PC-9 (cell line): ENCODE data around the gene UBA1. TPM values are rescaled to one million over a fixed set of nuclear protein-coding genes. Genes with fewer than 3 reads are reported as not detected.

Source experiments
- BruUV-seq: library from RNA; stranded (reverse); fragments of 400-500 nt; replicated peaks from 2 replicates; lab custom pipeline; 2021; lab: Mats Ljungman, UMichigan
- CTCF ChIA-PET: fragments of 300-600 bp; sonication (Branson Sonifier 250); formaldehyde crosslinking; loops from one replicate; lab custom pipeline; 2022; ENCODE audit warnings: antibody characterized with exemption; lab: Charles Lee
- POLR2A ChIA-PET: fragments of 300-600 bp; sonication (Branson Sonifier 250); formaldehyde crosslinking; loops from one replicate; lab custom pipeline; 2022; ENCODE audit warnings: antibody characterized with exemption; ENCODE audit not compliant: unreplicated experiment; lab: Charles Lee
- DNase-seq, 2 experiments: peaks; one replicate each; pipeline versions ENCODE4 v3.0.0 to v3.0.0-alpha.2; 2015 to 2022; ENCODE audit warnings: mixed read lengths in 1 of 2
- H2AFZ ChIP-seq: fragments of 200-600 bp; sonication (generic); 2 replicates; pipeline ENCODE4 v1.8.1; 2017; ENCODE audit warnings: antibody characterized with exemption
- H3F3A ChIP-seq: fragments of 200-600 bp; sonication (generic); 2 replicates; pipeline ENCODE4 v1.8.1; 2017; ENCODE audit warnings: antibody characterized with exemption, mild to moderate bottlenecking, low read depth; ENCODE audit not compliant: insufficient read depth
- H3K27ac ChIP-seq: fragments of 200-600 bp; sonication (generic); 2 replicates; pipeline ENCODE4 v1.6.1; 2016; ENCODE audit warnings: mixed run types
- H3K27me3 ChIP-seq: fragments of 200-600 bp; sonication (generic); 2 replicates; pipeline ENCODE4 v1.6.1; 2016; ENCODE audit warnings: low read depth, mixed run types; ENCODE audit not compliant: insufficient read depth
- H3K36me3 ChIP-seq: fragments of 200-600 bp; sonication (generic); 2 replicates; pipeline ENCODE4 v1.6.1; 2016; ENCODE audit warnings: low read depth, mixed run types
- H3K4me1 ChIP-seq: fragments of 200-600 bp; sonication (generic); replicated peaks from 2 replicates; pipeline ENCODE4 v1.6.1; 2016; ENCODE audit warnings: mixed run types; ENCODE audit not compliant: insufficient read depth
- H3K4me2 ChIP-seq: fragments of 200-600 bp; sonication (generic); 2 replicates; pipeline ENCODE4 v1.6.1; 2017; ENCODE audit warnings: mixed run types
- H3K4me3 ChIP-seq: fragments of 200-600 bp; sonication (generic); 2 replicates; pipeline ENCODE4 v1.6.1; 2016; ENCODE audit warnings: mixed run types
- H3K79me2 ChIP-seq: fragments of 200-600 bp; sonication (generic); 2 replicates; pipeline ENCODE4 v1.6.1; 2017; ENCODE audit warnings: low read depth, mixed run types
- H3K9me2 ChIP-seq: fragments of 200-600 bp; sonication (generic); 2 replicates; pipeline ENCODE4 v1.8.1; 2017; ENCODE audit warnings: mild to moderate bottlenecking; ENCODE audit not compliant: insufficient read depth
- H3K9me3 ChIP-seq: fragments of 200-600 bp; sonication (generic); 2 replicates; pipeline ENCODE4 v1.8.1; 2016; ENCODE audit warnings: low read depth; ENCODE audit not compliant: insufficient read depth
- H4K20me1 ChIP-seq: fragments of 200-600 bp; sonication (generic); 2 replicates; pipeline ENCODE4 v1.8.1; 2017; ENCODE audit not compliant: insufficient read depth
- CTCF ChIP-seq: fragments of 200-600 bp; sonication (generic); conservative IDR thresholded peaks from 2 replicates; pipeline ENCODE4 v1.6.1; 2017; ENCODE audit warnings: mixed run types, antibody characterized with exemption, mild to moderate bottlenecking, moderate library complexity
- EZH2 ChIP-seq: fragments of 200-600 bp; sonication (generic); IDR thresholded peaks from 2 replicates; pipeline ENCODE4 v1.8.0; 2017; ENCODE audit warnings: antibody characterized with exemption, low read depth
- intact Hi-C: fragments of 100-400 bp; cut with micrococcal nuclease; formaldehyde crosslinking; loops from one replicate; pipeline ENCODE4 v1.10.0; 2022; ENCODE audit not compliant: unreplicated experiment
- total RNA-seq: library from RNA; stranded (reverse); gene quantifications from 2 replicates; pipeline ENCODE4 v1.2.3, GENCODE V29; 2021

UBA1 gene
- total RNA-seq, 1 experiment from 2014 or later = 126 TPM

GRCh38 chrX:47242321-47242720 lies 48.7 kb downstream of the UBA1 start:
- Histone ChIP-seq H3K4me3 (no peak overlapping the region), H3K4me2 (no peak overlapping the region), H4K20me1 (no peaks in the 10 kb centered on the region), H3K4me1 (no peaks in the 10 kb centered on the region), H3K36me3 (no peaks in the 10 kb centered on the region), H3K9me2 (no peaks in the 10 kb centered on the region), H3K27ac (no peak overlapping the region), H3K79me2 (no peaks in the 10 kb centered on the region), H3F3A (no peaks in the 10 kb centered on the region), H3K9me3 (no peaks in the 10 kb centered on the region), H2AFZ (no peak overlapping the region), H3K27me3 (no peaks in the 10 kb centered on the region)
- BruUV-seq = no TSS peak
- CTCF ChIA-PET = no interaction called here
- POLR2A ChIA-PET = no interaction called here
- no peak for TF ChIP-seq EZH2
- DNase-seq = no peak
- intact Hi-C loops = no loop called here

GRCh38 chrX:47243351-47243750 lies 49.7 kb downstream of the UBA1 start:
- ChIA-PET POLR2A (no interaction called here), CTCF (no interaction called here)
- Histone ChIP-seq H3K4me3 (no peak overlapping the region), H3K9me3 (no peaks in the 10 kb centered on the region), H3K4me2 (no peak overlapping the region), H3K4me1 (no peaks in the 10 kb centered on the region), H4K20me1 (no peaks in the 10 kb centered on the region), H3K36me3 (no peaks in the 10 kb centered on the region), H3K9me2 (no peaks in the 10 kb centered on the region), H3K27ac (no peak overlapping the region), H3K79me2 (no peaks in the 10 kb centered on the region), H3K27me3 (no peaks in the 10 kb centered on the region), H2AFZ (no peak overlapping the region), H3F3A (no peaks in the 10 kb centered on the region)
- BruUV-seq = no TSS peak
- no peak for DNase-seq
- intact Hi-C loops = no loop called here
- TF ChIP-seq EZH2 (no peak), CTCF (no peak)

- Histone ChIP-seq H3K9me2 (no peaks in the 10 kb centered on the region), H3K79me2 (no peaks in the 10 kb centered on the region), H3K4me1 (no peaks in the 10 kb centered on the region), H3K4me3 (no peak overlapping the region), H2AFZ (no peak overlapping the region), H3K36me3 (no peaks in the 10 kb centered on the region), H3K27ac (no peak overlapping the region), H3K9me3 (no peaks in the 10 kb centered on the region), H3K27me3 (no peaks in the 10 kb centered on the region), H3K4me2 (no peak overlapping the region), H4K20me1 (no peaks in the 10 kb centered on the region), H3F3A (no peaks in the 10 kb centered on the region)
- TF ChIP-seq EZH2 (no peak), CTCF (no peak)
- no peak for DNase-seq
- CTCF ChIA-PET = no interaction called here
- intact Hi-C loops = no loop called here
- POLR2A ChIA-PET = interaction anchor here (0.6 to 0.7 kb wide), 2 partner anchors 15 to 37 kb away, joined by 6 to 18 read pairs; no protein-coding TSS in a partner anchor
- BruUV-seq = no TSS peak
Observed at GRCh38 chrX:47244676-47245075, 51.0 kb downstream of the UBA1 start.

- intact Hi-C loops = no loop called here
- no peak overlapping the region for H3K4me3 ChIP-seq
- CTCF ChIA-PET = interaction anchor here (0.5 kb wide), 1 partner anchor 67 kb away, joined by 6 read pairs; no protein-coding TSS in a partner anchor
Observed at GRCh38 chrX:47245156-47245555, 51.5 kb downstream of the UBA1 start.

More at GRCh38 chrX:47245156-47245555, 51.5 kb downstream of the UBA1 start:
- Histone ChIP-seq H3K4me2 (no peak overlapping the region), H3K27me3 (no peaks in the 10 kb centered on the region), H3F3A (no peaks in the 10 kb centered on the region), H3K9me2 (no peaks in the 10 kb centered on the region), H3K9me3 (no peaks in the 10 kb centered on the region), H3K4me1 (no peaks in the 10 kb centered on the region), H4K20me1 (no peaks in the 10 kb centered on the region), H3K27ac (no peak overlapping the region), H3K79me2 (no peaks in the 10 kb centered on the region), H2AFZ (no peak overlapping the region), H3K36me3 (no peaks in the 10 kb centered on the region)
- POLR2A ChIA-PET = interaction anchor here (0.6 to 0.7 kb wide), 3 partner anchors 15 to 384 kb away, joined by 6 to 28 read pairs (median 18); no protein-coding TSS in a partner anchor
- TF ChIP-seq EZH2 (no peak), CTCF (no peak)
- no TSS peak for BruUV-seq
- DNase-seq = no peak
